Stomach (tissue), 9 donors: ENCODE data around the gene VWA8. TPM values are rescaled to one million over a fixed set of nuclear protein-coding genes. Genes with fewer than 3 reads are reported as not detected.

Source experiments
- DNase-seq, 2 donors: peaks; one replicate each; pipeline versions ENCODE4 v3.0.0 to v3.0.0-alpha.2; 2013 to 2019
- H3K27ac ChIP-seq, 5 donors: fragments of 200-600 bp in 4 of 5; sonication (generic) in 4 of 5; one replicate each; pipeline ENCODE4 v1.5.1; 2013 to 2019; ENCODE audit warnings: mild to moderate bottlenecking in 1 of 5, moderate library complexity in 1 of 5
- H3K27me3 ChIP-seq, 3 donors: fragments of 200-600 bp; sonication (generic); one replicate each; pipeline ENCODE4 v1.5.1; 2017 to 2019; ENCODE audit warnings: mixed run types in 1 of 3
- H3K36me3 ChIP-seq, 4 donors: fragments of 200-600 bp; sonication (generic); 1 replicate in 3 of 4; 2 replicates in 1 of 4; pipeline ENCODE4 v1.5.1; 2016 to 2019
- H3K4me1 ChIP-seq, 4 donors: fragments of 200-600 bp; sonication (generic); one replicate each; pipeline ENCODE4 v1.5.1; 2016 to 2019
- H3K4me3 ChIP-seq, 4 donors: fragments of 200-600 bp; sonication (generic) in 3 of 4; one replicate each; pipeline ENCODE4 v1.5.1; 2016 to 2019; ENCODE audit warnings: mild to moderate bottlenecking in 1 of 4
- H3K9me3 ChIP-seq, 4 donors: fragments of 200-600 bp; sonication (generic); one replicate each; pipeline ENCODE4 v1.5.1; 2016 to 2019
- EP300 ChIP-seq: sonication (generic); formaldehyde crosslinking; IDR thresholded peaks from one replicate; pipeline ENCODE4 v1.6.1; 2017; ENCODE audit warnings: antibody characterized with exemption
- POLR2A ChIP-seq, 4 donors: fragments of 450-650 bp; IDR thresholded peaks; one replicate each; pipeline ENCODE4 v1.6.1; 2016; ENCODE audit warnings: antibody characterized with exemption in 4 of 4, control low read depth in 2 of 4, mild to moderate bottlenecking in 1 of 4, moderate library complexity in 1 of 4
- POLR2AphosphoS5 ChIP-seq, 3 donors: sonication (generic); formaldehyde crosslinking; IDR thresholded peaks; one replicate each; pipeline ENCODE4 v1.6.1; 2016; ENCODE audit warnings: antibody characterized with exemption in 3 of 3
- WGBS, 5 donors: extraction: QIAGEN DNeasy Blood & Tissue Kit in 3 of 5; methylation state at CpG; one replicate each; pipeline versions ENCODE4 v1.1.5 to v1.1.7; 2013 to 2018; 5-methylcytosine and 5-hydroxymethylcytosine counted together
- intact Hi-C: fragments of 100-400 bp; cut with DNase I; formaldehyde crosslinking; loops from one replicate; pipeline ENCODE4 v1.15.1; 2023; ENCODE audit warnings: low total_unique reads
- polyA plus RNA-seq, 3 donors: library from polyadenylated mRNA; stranded (reverse); fragments of 200-250 nt; gene quantifications; one replicate each; pipeline ENCODE4 v1.2.3, GENCODE V29; 2013
- total RNA-seq, 5 donors: library from RNA; depleted of rRNA; stranded (reverse); fragments of >200 nt; gene quantifications; one replicate each; pipeline versions ENCODE4 v1.1.0 to v1.2.3, GENCODE V29; 2014 to 2016
- TF ChIP-seq, protein P1 (sequence below), 7 experiments: fragments of 450-650 bp in 4 of 7; fragments of 200-600 bp in 3 of 7; sonication (generic) in 3 of 7; IDR thresholded peaks; one replicate each; pipeline ENCODE4 v1.5.1; 2016 to 2019; ENCODE audit warnings: antibody characterized with exemption in 7 of 7, control low read depth in 2 of 7, mild to moderate bottlenecking in 1 of 7
- donor health status: healthy with polysubstance abuse.
- donor health status: Bipolar disorder and iron deficiency.
- donor health status: healthy.

VWA8 gene
- total and polyA plus RNA-seq, 8 donors = 3.3 to 99.2 (median 25.4) TPM

DNA sequence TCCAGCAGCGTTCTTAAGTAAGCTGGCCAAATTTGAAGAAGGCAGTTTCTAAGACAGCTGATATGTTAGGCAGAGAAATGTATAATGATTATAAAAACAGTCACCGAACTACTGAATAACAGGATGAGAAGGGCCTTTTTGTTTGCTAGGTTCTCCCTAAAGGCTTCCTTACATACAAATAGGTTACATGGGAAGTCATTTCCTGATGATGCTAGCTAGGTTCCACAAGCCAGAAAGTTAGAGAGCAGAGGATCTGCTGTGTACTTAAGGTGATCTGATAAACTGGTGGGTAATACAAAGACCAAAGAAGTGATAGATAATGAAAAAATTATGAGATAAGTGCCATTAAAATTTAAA, 139.7 kb downstream of the VWA8 start:
- Histone ChIP-seq H3K4me3 (no peak overlapping the region), H3K27ac (no peak overlapping the region), H3K4me1 (no peaks in the 10 kb centered on the region), H3K27me3 (no peaks in the 10 kb centered on the region), H3K36me3 (peaks cover 2 to 36% (median 26%) of the 10 kb centered on the region in 4 donors), H3K9me3 (no peaks in the 10 kb centered on the region)
- no peak for DNase-seq
- intact Hi-C loops = no loop called here
- TF ChIP-seq, protein P1, sequence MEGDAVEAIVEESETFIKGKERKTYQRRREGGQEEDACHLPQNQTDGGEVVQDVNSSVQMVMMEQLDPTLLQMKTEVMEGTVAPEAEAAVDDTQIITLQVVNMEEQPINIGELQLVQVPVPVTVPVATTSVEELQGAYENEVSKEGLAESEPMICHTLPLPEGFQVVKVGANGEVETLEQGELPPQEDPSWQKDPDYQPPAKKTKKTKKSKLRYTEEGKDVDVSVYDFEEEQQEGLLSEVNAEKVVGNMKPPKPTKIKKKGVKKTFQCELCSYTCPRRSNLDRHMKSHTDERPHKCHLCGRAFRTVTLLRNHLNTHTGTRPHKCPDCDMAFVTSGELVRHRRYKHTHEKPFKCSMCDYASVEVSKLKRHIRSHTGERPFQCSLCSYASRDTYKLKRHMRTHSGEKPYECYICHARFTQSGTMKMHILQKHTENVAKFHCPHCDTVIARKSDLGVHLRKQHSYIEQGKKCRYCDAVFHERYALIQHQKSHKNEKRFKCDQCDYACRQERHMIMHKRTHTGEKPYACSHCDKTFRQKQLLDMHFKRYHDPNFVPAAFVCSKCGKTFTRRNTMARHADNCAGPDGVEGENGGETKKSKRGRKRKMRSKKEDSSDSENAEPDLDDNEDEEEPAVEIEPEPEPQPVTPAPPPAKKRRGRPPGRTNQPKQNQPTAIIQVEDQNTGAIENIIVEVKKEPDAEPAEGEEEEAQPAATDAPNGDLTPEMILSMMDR (IDR thresholded peaks at IDR 0.05) = no peak
- TF ChIP-seq POLR2A (IDR thresholded peaks at IDR 0.05) (no peak), EP300 (no peak), POLR2AphosphoS5 (IDR thresholded peaks at IDR 0.05) (no peak)
- 64 to 84% (median 70%) methylated on average over 2 of the region's 2 CpGs for WGBS, 5 donors

DNA sequence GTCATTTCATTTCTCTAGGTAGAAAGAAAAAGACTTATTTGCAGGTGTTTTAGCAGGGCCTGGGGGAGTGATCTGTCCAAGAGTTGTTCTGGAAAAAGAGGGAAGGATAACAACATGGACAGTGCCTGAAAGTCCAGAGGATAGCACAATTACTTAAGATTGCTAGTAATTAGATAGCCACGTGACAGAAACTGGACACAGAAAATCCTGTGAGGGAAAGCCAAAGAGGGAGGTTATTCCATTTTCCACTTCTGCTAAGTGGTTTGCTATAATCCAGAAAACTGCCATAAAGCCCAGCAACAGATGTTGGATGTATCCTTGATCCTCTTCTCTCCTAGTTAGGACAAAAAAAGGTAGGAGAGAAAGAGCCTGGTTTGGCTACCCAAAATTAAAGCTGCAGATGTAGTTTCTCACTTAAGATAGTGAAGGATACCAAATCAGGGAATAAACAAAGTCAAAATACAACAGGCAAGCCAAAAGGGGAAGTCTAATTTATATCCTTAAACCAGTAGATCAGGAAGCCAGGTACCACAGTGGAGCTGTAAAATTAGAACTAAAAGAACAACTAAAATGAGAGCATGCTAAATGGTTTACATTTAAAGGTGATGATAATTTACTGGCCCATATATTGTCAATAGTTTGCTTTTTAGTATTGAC, 140.2 kb downstream of the VWA8 start:
- Histone ChIP-seq H3K9me3 (no peaks in the 10 kb centered on the region), H3K4me1 (no peaks in the 10 kb centered on the region), H3K27ac (no peak overlapping the region), H3K27me3 (no peaks in the 10 kb centered on the region), H3K4me3 (no peak overlapping the region), H3K36me3 (peaks cover 2 to 41% (median 30%) of the 10 kb centered on the region in 4 donors)
- intact Hi-C loops = no loop called here
- peak in 1 of 2 donors; percentile 3 for DNase-seq
- 72 to 98% (median 91%) methylated on average over 1 of the region's 1 CpG for WGBS, 5 donors
- no peak for TF ChIP-seq POLR2AphosphoS5 (IDR thresholded peaks at IDR 0.05)
- no peak for TF ChIP-seq EP300
- TF ChIP-seq, protein P1 (IDR thresholded peaks at IDR 0.05) = no peak
- TF ChIP-seq POLR2A (IDR thresholded peaks at IDR 0.05) = no peak

DNA sequence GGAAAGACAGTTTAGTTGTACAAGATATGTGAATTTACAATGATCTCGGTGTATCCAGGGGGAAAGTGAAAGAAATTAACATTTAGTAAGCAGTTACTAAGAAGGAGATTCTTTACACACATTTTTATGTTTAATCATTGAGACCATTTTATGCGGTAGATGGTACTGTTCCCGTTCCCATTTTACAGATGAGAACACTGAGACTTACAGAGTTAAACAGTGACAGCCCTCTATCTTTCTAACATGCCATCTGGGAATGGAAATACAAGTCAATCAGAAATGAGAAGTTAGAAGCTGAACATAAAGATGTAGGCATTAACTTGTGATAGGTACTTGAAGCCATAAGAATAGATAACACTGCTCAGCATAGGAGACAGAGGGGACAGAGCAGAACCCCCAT, 144.9 kb downstream of the VWA8 start:
- H3K4me3 ChIP-seq = no peak overlapping the region
- H3K36me3 ChIP-seq = peaks cover 0 to 42% (median 32%) of the 10 kb centered on the region in 4 donors
- H3K9me3 ChIP-seq = no peaks in the 10 kb centered on the region
- intact Hi-C loops = no loop called here
- peaks cover 0 to 18% (median 7%) of the 10 kb centered on the region in 4 donors for H3K4me1 ChIP-seq
- no peaks in the 10 kb centered on the region for H3K27me3 ChIP-seq
- H3K27ac ChIP-seq = no peak overlapping the region
- 95 to 100% (median 98%) methylated on average over 3 of the region's 3 CpGs for WGBS, 5 donors
- no peak for DNase-seq
- TF ChIP-seq, protein P1 (IDR thresholded peaks at IDR 0.05) = no peak
- TF ChIP-seq POLR2AphosphoS5 (IDR thresholded peaks at IDR 0.05) = no peak
- TF ChIP-seq EP300 = no peak
- TF ChIP-seq POLR2A (IDR thresholded peaks at IDR 0.05) = no peak

DNA sequence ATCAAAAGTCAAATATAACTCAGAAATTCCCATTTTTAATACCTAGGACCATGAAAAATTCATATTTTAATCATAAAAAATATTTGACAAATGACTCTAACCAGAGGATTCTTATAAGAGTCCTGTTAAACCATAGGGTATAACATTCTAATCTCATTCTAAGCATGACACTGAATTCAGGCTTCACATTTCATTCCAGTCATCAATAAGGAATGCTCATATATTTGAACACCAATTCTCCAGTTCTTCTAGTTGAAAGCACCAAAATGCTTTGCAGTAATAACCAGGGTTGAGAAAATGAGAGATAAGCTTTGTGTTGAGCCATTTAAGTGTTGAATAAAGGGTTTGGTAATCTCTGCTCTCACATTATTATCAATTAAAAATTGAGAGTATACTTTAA, 147.5 kb downstream of the VWA8 start:
- TF ChIP-seq POLR2A (IDR thresholded peaks at IDR 0.05) (no peak), POLR2AphosphoS5 (IDR thresholded peaks at IDR 0.05) (no peak), EP300 (no peak)
- TF ChIP-seq, protein P1 (IDR thresholded peaks at IDR 0.05) = no peak
- H3K9me3 ChIP-seq = no peaks in the 10 kb centered on the region
- intact Hi-C loops = no loop called here
- no peak for DNase-seq
- peaks cover 0 to 46% (median 30%) of the 10 kb centered on the region in 4 donors for H3K36me3 ChIP-seq
- no peak overlapping the region for H3K27ac ChIP-seq
- no peaks in the 10 kb centered on the region for H3K27me3 ChIP-seq
- H3K4me1 ChIP-seq = peaks cover 0 to 19% (median 7%) of the 10 kb centered on the region in 4 donors
- no peak overlapping the region for H3K4me3 ChIP-seq
